Measurements from ENCODE around the gene PPP1CB. TPM values are rescaled to one million over a fixed set of nuclear protein-coding genes. Genes with fewer than 3 reads are reported as not detected.

Gene PPP1CB
- total and polyA plus RNA-seq, 2 experiments from 2014 or later: 161 to 269 TPM

DNA sequence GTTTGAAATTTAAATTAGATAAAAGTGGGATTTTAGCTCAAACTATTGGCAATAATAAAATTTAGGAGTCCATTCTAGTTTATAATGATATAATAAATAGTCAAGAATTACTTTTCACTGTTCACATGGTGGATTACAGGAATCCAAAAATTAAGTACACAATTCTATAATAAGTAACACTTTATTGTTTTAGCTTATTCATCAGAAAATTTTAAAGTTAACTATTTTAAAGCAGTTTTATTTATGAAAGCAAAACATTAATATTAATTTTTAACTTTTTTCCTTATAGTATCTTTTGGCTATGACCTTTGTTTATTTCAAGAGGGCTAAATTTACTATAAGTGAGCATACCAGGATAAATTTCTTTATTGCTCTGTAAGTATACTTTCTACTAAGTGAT lies 70.4 kb downstream of the PPP1CB start:
- H3K4me1 ChIP-seq (ENCODE audit: insufficient read depth): no peaks in the 10 kb centered on the region
- H3K36me3 ChIP-seq (replicated peaks; ENCODE audit: insufficient read depth, low read depth): no peaks in the 10 kb centered on the region
- H3K4me3 ChIP-seq: no peak overlapping the region
- H3K27me3 ChIP-seq: no peaks in the 10 kb centered on the region
- no peak for TF ChIP-seq EZH2phosphoT487 (IDR thresholded peaks at IDR 0.05; ENCODE audit: low read depth, severe bottlenecking, unreplicated experiment)
- TF ChIP-seq EZH2 (IDR thresholded peaks at IDR 0.05; ENCODE audit: borderline replicate concordance): no peak
- TF ChIP-seq, protein P1, sequence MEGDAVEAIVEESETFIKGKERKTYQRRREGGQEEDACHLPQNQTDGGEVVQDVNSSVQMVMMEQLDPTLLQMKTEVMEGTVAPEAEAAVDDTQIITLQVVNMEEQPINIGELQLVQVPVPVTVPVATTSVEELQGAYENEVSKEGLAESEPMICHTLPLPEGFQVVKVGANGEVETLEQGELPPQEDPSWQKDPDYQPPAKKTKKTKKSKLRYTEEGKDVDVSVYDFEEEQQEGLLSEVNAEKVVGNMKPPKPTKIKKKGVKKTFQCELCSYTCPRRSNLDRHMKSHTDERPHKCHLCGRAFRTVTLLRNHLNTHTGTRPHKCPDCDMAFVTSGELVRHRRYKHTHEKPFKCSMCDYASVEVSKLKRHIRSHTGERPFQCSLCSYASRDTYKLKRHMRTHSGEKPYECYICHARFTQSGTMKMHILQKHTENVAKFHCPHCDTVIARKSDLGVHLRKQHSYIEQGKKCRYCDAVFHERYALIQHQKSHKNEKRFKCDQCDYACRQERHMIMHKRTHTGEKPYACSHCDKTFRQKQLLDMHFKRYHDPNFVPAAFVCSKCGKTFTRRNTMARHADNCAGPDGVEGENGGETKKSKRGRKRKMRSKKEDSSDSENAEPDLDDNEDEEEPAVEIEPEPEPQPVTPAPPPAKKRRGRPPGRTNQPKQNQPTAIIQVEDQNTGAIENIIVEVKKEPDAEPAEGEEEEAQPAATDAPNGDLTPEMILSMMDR (IDR thresholded peaks at IDR 0.05; ENCODE audit: poor library complexity): no peak
- H3K4me2 ChIP-seq: no peak overlapping the region
- H2AFZ ChIP-seq: no peak overlapping the region
- DNase-seq (ENCODE audit: low spot score): no peak
- H3K79me2 ChIP-seq: no peaks in the 10 kb centered on the region
- H4K20me1 ChIP-seq (ENCODE audit: insufficient read depth, poor library complexity, severe bottlenecking): no peaks in the 10 kb centered on the region
- H3K9me2 ChIP-seq (replicated peaks; ENCODE audit: insufficient read depth): no peaks in the 10 kb centered on the region
- H3K9me3 ChIP-seq (ENCODE audit: low read depth): no peaks in the 10 kb centered on the region
- no peak overlapping the region for H3K27ac ChIP-seq

DNA sequence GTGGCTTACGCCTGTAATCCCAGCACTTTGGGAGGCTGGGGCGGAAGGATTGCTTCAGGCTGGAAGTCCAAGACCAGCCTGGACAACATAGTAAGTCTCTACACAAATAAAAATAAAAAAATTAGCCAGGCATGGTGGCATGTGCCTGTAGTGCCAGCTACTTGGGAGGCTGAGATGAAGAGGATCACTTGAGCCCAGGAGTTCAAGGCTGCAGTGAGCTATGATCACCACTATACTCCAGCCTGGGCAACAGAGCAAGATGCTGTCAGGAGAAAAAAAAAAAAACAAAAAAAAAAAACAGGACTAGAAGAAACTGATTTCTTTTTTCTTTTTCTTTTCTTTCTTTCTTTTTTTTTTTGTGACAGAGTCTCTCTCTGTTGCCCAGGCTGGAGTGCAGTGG lies 72.6 kb downstream of the PPP1CB start:
- Histone ChIP-seq H4K20me1 (ENCODE audit: insufficient read depth, poor library complexity, severe bottlenecking) (no peaks in the 10 kb centered on the region), H3K27ac (no peak overlapping the region), H3K4me1 (ENCODE audit: insufficient read depth) (no peaks in the 10 kb centered on the region), H3K79me2 (no peaks in the 10 kb centered on the region), H3K27me3 (no peaks in the 10 kb centered on the region), H3K36me3 (replicated peaks; ENCODE audit: insufficient read depth, low read depth) (no peaks in the 10 kb centered on the region), H3K9me3 (ENCODE audit: low read depth) (no peaks in the 10 kb centered on the region), H2AFZ (no peak overlapping the region), H3K9me2 (replicated peaks; ENCODE audit: insufficient read depth) (no peaks in the 10 kb centered on the region), H3K4me2 (no peak overlapping the region), H3K4me3 (no peak overlapping the region)
- TF ChIP-seq, protein P1 (IDR thresholded peaks at IDR 0.05; ENCODE audit: poor library complexity): no peak
- DNase-seq (ENCODE audit: low spot score): no peak
- 98% methylated on average over 2 of the region's 2 CpGs for WGBS (ENCODE audit: low lambda C conversion rate, missing lambda C conversion rate)

DNA sequence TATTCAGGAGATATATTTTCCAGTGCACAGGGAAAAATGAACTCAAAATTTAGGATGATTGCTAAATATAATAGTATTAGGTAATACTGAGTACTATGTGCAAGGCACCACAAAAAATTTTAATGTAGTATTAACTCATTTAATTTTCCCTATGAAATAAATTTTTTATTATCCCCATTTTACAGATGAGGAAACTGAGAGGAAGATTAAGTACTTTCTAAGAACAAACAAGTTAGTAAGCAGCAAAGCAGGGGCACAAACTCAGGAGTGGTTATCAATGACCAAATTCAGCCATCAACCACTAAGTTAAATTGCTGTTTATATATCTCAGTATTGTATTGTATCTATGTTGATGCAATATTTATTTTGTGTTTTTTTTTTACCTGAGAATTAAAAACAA lies 73.2 kb downstream of the PPP1CB start:
- H2AFZ ChIP-seq: no peak overlapping the region
- H3K79me2 ChIP-seq: no peaks in the 10 kb centered on the region
- TF ChIP-seq EZH2phosphoT487 (IDR thresholded peaks at IDR 0.05; ENCODE audit: low read depth, severe bottlenecking, unreplicated experiment) (no peak), EZH2 (IDR thresholded peaks at IDR 0.05; ENCODE audit: borderline replicate concordance) (no peak)
- TF ChIP-seq, protein P1 (IDR thresholded peaks at IDR 0.05; ENCODE audit: poor library complexity): no peak
- no peak for DNase-seq (ENCODE audit: low spot score)
- H3K4me3 ChIP-seq: no peak overlapping the region
- H4K20me1 ChIP-seq (ENCODE audit: insufficient read depth, poor library complexity, severe bottlenecking): no peaks in the 10 kb centered on the region
- no peaks in the 10 kb centered on the region for H3K36me3 ChIP-seq (replicated peaks; ENCODE audit: insufficient read depth, low read depth)
- no peak overlapping the region for H3K27ac ChIP-seq
- no peaks in the 10 kb centered on the region for H3K27me3 ChIP-seq
- no peaks in the 10 kb centered on the region for H3K4me1 ChIP-seq (ENCODE audit: insufficient read depth)
- no peaks in the 10 kb centered on the region for H3K9me3 ChIP-seq (ENCODE audit: low read depth)
- H3K4me2 ChIP-seq: no peak overlapping the region
- H3K9me2 ChIP-seq (replicated peaks; ENCODE audit: insufficient read depth): no peaks in the 10 kb centered on the region

DNA sequence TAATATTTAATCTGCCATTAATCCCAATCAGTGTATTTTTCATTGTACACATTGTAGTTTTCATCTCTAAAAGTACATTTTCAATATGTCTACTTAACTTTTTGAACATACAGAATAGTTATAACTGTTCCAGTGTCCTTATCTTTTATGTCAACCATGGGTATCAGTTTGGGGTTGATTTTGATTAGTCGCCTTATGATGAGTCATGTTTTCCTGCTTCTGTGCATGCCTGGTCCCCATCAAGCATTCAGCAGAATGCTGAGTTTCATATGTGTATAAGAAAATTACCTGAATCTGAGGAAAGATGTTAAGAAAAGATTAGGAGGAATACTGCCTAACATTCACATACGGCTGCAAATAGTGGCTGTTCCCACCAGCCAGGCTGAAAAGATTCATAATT lies 76.8 kb downstream of the PPP1CB start:
- no peaks in the 10 kb centered on the region for H3K36me3 ChIP-seq (replicated peaks; ENCODE audit: insufficient read depth, low read depth)
- no peak overlapping the region for H3K4me2 ChIP-seq
- no peak for DNase-seq (ENCODE audit: low spot score)
- no peaks in the 10 kb centered on the region for H3K9me3 ChIP-seq (ENCODE audit: low read depth)
- no peaks in the 10 kb centered on the region for H3K4me1 ChIP-seq (ENCODE audit: insufficient read depth)
- no peaks in the 10 kb centered on the region for H4K20me1 ChIP-seq (ENCODE audit: insufficient read depth, poor library complexity, severe bottlenecking)
- H3K27ac ChIP-seq: no peak overlapping the region
- H3K9me2 ChIP-seq (replicated peaks; ENCODE audit: insufficient read depth): no peaks in the 10 kb centered on the region
- 80% methylated on average over 2 of the region's 2 CpGs for WGBS (ENCODE audit: low lambda C conversion rate, missing lambda C conversion rate)
- H2AFZ ChIP-seq: no peak overlapping the region
- H3K4me3 ChIP-seq: no peak overlapping the region
- no peaks in the 10 kb centered on the region for H3K79me2 ChIP-seq
- TF ChIP-seq, protein P1 (IDR thresholded peaks at IDR 0.05; ENCODE audit: poor library complexity): no peak
- TF ChIP-seq EZH2 (IDR thresholded peaks at IDR 0.05; ENCODE audit: borderline replicate concordance) (no peak), EZH2phosphoT487 (IDR thresholded peaks at IDR 0.05; ENCODE audit: low read depth, severe bottlenecking, unreplicated experiment) (no peak)
- H3K27me3 ChIP-seq: no peaks in the 10 kb centered on the region

All from hepatocyte (in vitro differentiated cells).